Measurements from ENCODE around the gene CRYBB2.
A peak's percentile ranks its signal among the peaks of the same experiment; 100 is the strongest.

CRYBB2 gene

GRCh38 chr22:25212337-25212736 lies 7.1 kb upstream of the CRYBB2 start:
- no peak overlapping the region for H3K4me3 ChIP-seq (ENCODE audit: low read depth, low read length)
- no peak for DNase-seq

GRCh38 chr22:25213221-25213620 lies 6.2 kb upstream of the CRYBB2 start:
- no peak for TF ChIP-seq CTCF (IDR thresholded peaks at IDR 0.05; ENCODE audit: low read depth, low read length)
- Histone ChIP-seq H3K27me3 (ENCODE audit: insufficient read depth, low read depth, severe bottlenecking) (no peaks in the 10 kb centered on the region), H3K36me3 (no peaks in the 10 kb centered on the region), H3K4me3 (ENCODE audit: low read depth, low read length) (no peak overlapping the region), H3K27ac (no peak overlapping the region), H3K9me3 (ENCODE audit: severe bottlenecking) (no peaks in the 10 kb centered on the region)
- no peak for DNase-seq

More at GRCh38 chr22:25212337-25212736, 7.1 kb upstream of the CRYBB2 start:
- H3K9me3 ChIP-seq (ENCODE audit: severe bottlenecking) = no peaks in the 10 kb centered on the region
- peak; percentile 34; the same call in 1 of the 2 replicates for TF ChIP-seq CTCF (IDR thresholded peaks at IDR 0.05; ENCODE audit: low read depth, low read length)
- no peaks in the 10 kb centered on the region for H3K36me3 ChIP-seq
- H3K27ac ChIP-seq = no peak overlapping the region
- no peaks in the 10 kb centered on the region for H3K27me3 ChIP-seq (ENCODE audit: insufficient read depth, low read depth, severe bottlenecking)

- no peak overlapping the region for H3K4me3 ChIP-seq (ENCODE audit: low read depth, low read length)
- no peak for TF ChIP-seq CTCF (IDR thresholded peaks at IDR 0.05; ENCODE audit: low read depth, low read length)
- H3K27me3 ChIP-seq (ENCODE audit: insufficient read depth, low read depth, severe bottlenecking) = no peaks in the 10 kb centered on the region
- H3K9me3 ChIP-seq (ENCODE audit: severe bottlenecking) = no peaks in the 10 kb centered on the region
- H3K27ac ChIP-seq = no peak overlapping the region
- no peaks in the 10 kb centered on the region for H3K36me3 ChIP-seq
- DNase-seq = no peak
These were observed 3.2 kb upstream of the CRYBB2 start for GRCh38 chr22:25216230-25216629.

- H3K4me3 ChIP-seq (ENCODE audit: low read depth, low read length) = no peak overlapping the region
- TF ChIP-seq CTCF (IDR thresholded peaks at IDR 0.05; ENCODE audit: low read depth, low read length) = no peak
- no peaks in the 10 kb centered on the region for H3K36me3 ChIP-seq
- no peak for DNase-seq
- no peak overlapping the region for H3K27ac ChIP-seq
- no peaks in the 10 kb centered on the region for H3K9me3 ChIP-seq (ENCODE audit: severe bottlenecking)
- no peaks in the 10 kb centered on the region for H3K27me3 ChIP-seq (ENCODE audit: insufficient read depth, low read depth, severe bottlenecking)
These were observed 556 bp downstream of the CRYBB2 start for GRCh38 chr22:25219948-25220442.

GRCh38 chr22:25221790-25222189 lies 2.4 kb downstream of the CRYBB2 start:
- Histone ChIP-seq H3K27me3 (ENCODE audit: insufficient read depth, low read depth, severe bottlenecking) (no peaks in the 10 kb centered on the region), H3K36me3 (no peaks in the 10 kb centered on the region), H3K4me3 (ENCODE audit: low read depth, low read length) (no peak overlapping the region), H3K27ac (no peak overlapping the region), H3K9me3 (ENCODE audit: severe bottlenecking) (no peaks in the 10 kb centered on the region)
- no peak for TF ChIP-seq CTCF (IDR thresholded peaks at IDR 0.05; ENCODE audit: low read depth, low read length)
- no peak for DNase-seq

GRCh38 chr22:25223269-25223850 lies 3.9 kb downstream of the CRYBB2 start:
- no peaks in the 10 kb centered on the region for H3K36me3 ChIP-seq
- no peak overlapping the region for H3K4me3 ChIP-seq (ENCODE audit: low read depth, low read length)
- DNase-seq = peak; percentile 29
- TF ChIP-seq CTCF (IDR thresholded peaks at IDR 0.05; ENCODE audit: low read depth, low read length) = no peak
- no peak overlapping the region for H3K27ac ChIP-seq
- no peaks in the 10 kb centered on the region for H3K27me3 ChIP-seq (ENCODE audit: insufficient read depth, low read depth, severe bottlenecking)
- no peaks in the 10 kb centered on the region for H3K9me3 ChIP-seq (ENCODE audit: severe bottlenecking)
